H1 (cell line): ENCODE results near the gene ROM1. TPM values are rescaled to one million over a fixed set of nuclear protein-coding genes. Genes with fewer than 3 reads are reported as not detected.

Experiments
- CTCF ChIA-PET: fragments of 300-600 bp; sonication (Branson Sonifier 250); formaldehyde crosslinking; loops from one replicate; lab custom pipeline; 2021; ENCODE audit not compliant: partially characterized antibody; lab: Charles Lee
- POLR2A ChIA-PET: fragments of 300-600 bp; sonication (Branson Sonifier 250); formaldehyde crosslinking; loops from one replicate; lab custom pipeline; 2021; ENCODE audit warnings: inconsistent platforms; ENCODE audit not compliant: partially characterized antibody; lab: Charles Lee
- DNase-seq, 2 experiments: peaks; one replicate each; pipeline versions ENCODE4 v3.0.0 to v3.0.0-alpha.2; 2010 to 2022; ENCODE audit warnings: low spot score in 2 of 2, low read depth in 1 of 2, mixed read lengths in 1 of 2
- FAIRE-seq: peaks from 2 replicates; lab custom pipeline; 2011; peaks lifted over from hg19 to GRCh38; lab: Jason Lieb, UNC
- H2AFZ ChIP-seq: 2 replicates; pipeline ENCODE4 v1.8.1; 2012; ENCODE audit warnings: low read length, inconsistent platforms
- H2AK5ac ChIP-seq: 2 replicates; pipeline ENCODE4 v1.6.1; 2013; ENCODE audit warnings: low read depth, low read length
- H2BK120ac ChIP-seq: replicated peaks from 2 replicates; pipeline ENCODE3; 2013; ENCODE audit warnings: low read depth, low read length, inconsistent platforms
- H2BK12ac ChIP-seq: 2 replicates; pipeline ENCODE4 v1.6.1; 2013; ENCODE audit warnings: low read depth, low read length
- H2BK15ac ChIP-seq: 2 replicates; pipeline ENCODE4 v1.6.1; 2013; ENCODE audit warnings: low read length
- H2BK20ac ChIP-seq: 2 replicates; pipeline ENCODE4 v1.6.1; 2013; ENCODE audit warnings: low read length
- H2BK5ac ChIP-seq: 2 replicates; pipeline ENCODE4 v1.6.1; 2013; ENCODE audit warnings: low read depth, low read length
- H3K14ac ChIP-seq: 2 replicates; pipeline ENCODE4 v1.6.1; 2013; ENCODE audit warnings: inconsistent platforms; ENCODE audit not compliant: insufficient read length
- H3K18ac ChIP-seq: 2 replicates; pipeline ENCODE4 v1.6.1; 2013; ENCODE audit warnings: low read length; ENCODE audit errors: extremely low read depth
- H3K23ac ChIP-seq: 2 replicates; pipeline ENCODE4 v1.6.1; 2013; ENCODE audit warnings: inconsistent platforms; ENCODE audit not compliant: insufficient read length
- H3K23me2 ChIP-seq: 2 replicates; pipeline ENCODE4 v1.6.1; 2013; ENCODE audit warnings: low read depth, low read length
- H3K27ac ChIP-seq: 2 replicates; pipeline ENCODE4 v1.6.1; 2011; ENCODE audit warnings: low read depth, low read length, inconsistent platforms
- H3K27me3 ChIP-seq, 4 experiments: replicated peaks in 1 of 4; 1 replicate in 1 of 4; 2 replicates in 3 of 4; pipeline versions ENCODE4 v1.6.1 to v1.8.1; 2011 to 2013; ENCODE audit warnings: low read length in 3 of 4, mild to moderate bottlenecking in 3 of 4, inconsistent platforms in 2 of 4, mixed read lengths in 2 of 4, moderate library complexity in 1 of 4; ENCODE audit not compliant: control insufficient read depth in 3 of 4, insufficient read depth in 3 of 4; ENCODE audit errors: extremely low read depth in 1 of 4
- H3K36me3 ChIP-seq, 4 experiments: 2 replicates each; pipeline versions ENCODE4 v1.6.1 to v1.8.1; 2011 to 2013; ENCODE audit warnings: mild to moderate bottlenecking in 4 of 4, low read length in 3 of 4, moderate library complexity in 2 of 4, control low read depth in 1 of 4, inconsistent platforms in 1 of 4; ENCODE audit not compliant: insufficient read depth in 4 of 4, control insufficient read depth in 2 of 4
- H3K4ac ChIP-seq: replicated peaks from 2 replicates; pipeline ENCODE3; 2013; ENCODE audit warnings: low read length, low read depth, mixed read lengths, inconsistent platforms; ENCODE audit not compliant: insufficient read length
- H3K4me1 ChIP-seq, 4 experiments: replicated peaks in 1 of 4; 1 replicate in 1 of 4; 2 replicates in 3 of 4; pipeline versions ENCODE4 v1.6.1 to v1.8.1; 2011 to 2013; ENCODE audit warnings: low read length in 3 of 4, inconsistent platforms in 2 of 4, mixed read lengths in 1 of 4; ENCODE audit not compliant: insufficient read depth in 4 of 4, control insufficient read depth in 3 of 4
- H3K4me2 ChIP-seq, 2 experiments: 2 replicates each; pipeline versions ENCODE4 v1.6.1 to v1.8.1; 2011 to 2013; ENCODE audit warnings: low read depth in 2 of 2, low read length in 2 of 2, control low read depth in 1 of 2, inconsistent platforms in 1 of 2, mild to moderate bottlenecking in 1 of 2; ENCODE audit not compliant: insufficient read depth in 1 of 2
- H3K4me3 ChIP-seq, 4 experiments: fragments of 200-600, 300-600 bp in 1 of 4; sonication (generic), shearing (Covaris generic), sonication (Bioruptor Twin) in 1 of 4; 2 replicates each; pipeline versions ENCODE4 v1.5.1 to v1.8.1; 2011 to 2016; ENCODE audit warnings: low read length in 4 of 4, low read depth in 3 of 4, control low read depth in 2 of 4, inconsistent platforms in 2 of 4, mild to moderate bottlenecking in 2 of 4, mixed read lengths in 1 of 4, moderate library complexity in 1 of 4; ENCODE audit not compliant: insufficient read depth in 2 of 4; ENCODE audit errors: extremely low read depth in 1 of 4
- H3K56ac ChIP-seq: replicated peaks from 2 replicates; pipeline ENCODE3; 2013; ENCODE audit warnings: low read depth, mild to moderate bottlenecking, mixed read lengths, low read length, inconsistent platforms; ENCODE audit not compliant: insufficient read length
- H3K79me1 ChIP-seq: 2 replicates; pipeline ENCODE4 v1.6.1; 2013; ENCODE audit warnings: low read depth, low read length, control low read depth
- H3K79me2 ChIP-seq, 2 experiments: 2 replicates each; pipeline versions ENCODE4 v1.6.1 to v1.8.1; 2012 to 2013; ENCODE audit warnings: low read length in 2 of 2, mild to moderate bottlenecking in 2 of 2, inconsistent platforms in 1 of 2; ENCODE audit not compliant: insufficient read depth in 2 of 2, control insufficient read depth in 1 of 2
- H3K9ac ChIP-seq, 4 experiments: replicated peaks in 1 of 4; 1 replicate in 1 of 4; 2 replicates in 3 of 4; pipeline versions ENCODE4 v1.6.1 to v1.8.1; 2011 to 2013; ENCODE audit warnings: low read depth in 3 of 4, low read length in 3 of 4, control low read depth in 2 of 4, mild to moderate bottlenecking in 2 of 4, moderate library complexity in 2 of 4, inconsistent platforms in 1 of 4; ENCODE audit errors: extremely low read depth in 1 of 4
- H3K9me3 ChIP-seq, 2 experiments: 2 replicates each; pipeline versions ENCODE4 v1.6.1 to v1.8.1; 2012 to 2013; ENCODE audit warnings: mild to moderate bottlenecking in 2 of 2, moderate library complexity in 2 of 2, control low read depth in 1 of 2, inconsistent platforms in 1 of 2, low read depth in 1 of 2, low read length in 1 of 2, mixed read lengths in 1 of 2; ENCODE audit not compliant: insufficient read depth in 2 of 2
- H4K20me1 ChIP-seq, 2 experiments: replicated peaks in 1 of 2; 2 replicates each; pipeline versions ENCODE3 to v1.8.1; 2011 to 2013; ENCODE audit warnings: inconsistent platforms in 2 of 2, low read length in 2 of 2, mild to moderate bottlenecking in 1 of 2; ENCODE audit not compliant: insufficient read depth in 2 of 2, control insufficient read depth in 1 of 2
- H4K5ac ChIP-seq: 2 replicates; pipeline ENCODE4 v1.6.1; 2013; ENCODE audit warnings: low read length, low read depth, mixed read lengths, inconsistent platforms; ENCODE audit not compliant: insufficient read length
- H4K8ac ChIP-seq: 2 replicates; pipeline ENCODE4 v1.8.0; 2013; ENCODE audit warnings: mild to moderate bottlenecking, moderate library complexity, low read length, inconsistent platforms; ENCODE audit not compliant: insufficient read depth; ENCODE audit errors: extremely low read depth
- H4K91ac ChIP-seq: replicated peaks from 2 replicates; pipeline ENCODE3; 2013; ENCODE audit warnings: low read length, mixed read lengths, inconsistent platforms; ENCODE audit not compliant: insufficient read length
- CEBPB ChIP-seq: IDR thresholded peaks from 2 replicates; pipeline ENCODE4 v1.6.1; 2012; ENCODE audit warnings: low read depth, low read length
- POLR2A ChIP-seq, 2 experiments: IDR thresholded peaks; 1 replicate in 1 of 2; 2 replicates in 1 of 2; pipeline ENCODE4 v1.6.1; 2011; ENCODE audit warnings: low read depth in 2 of 2, low read length in 2 of 2, mild to moderate bottlenecking in 2 of 2; ENCODE audit errors: control extremely low read depth in 1 of 2
- RAD21 ChIP-seq, 2 experiments: IDR thresholded peaks in 1 of 2; conservative IDR thresholded peaks in 1 of 2; 2 replicates each; pipeline ENCODE4 v1.6.1; 2011; ENCODE audit warnings: low read depth in 2 of 2, low read length in 2 of 2, improper control_type of control experiment in 1 of 2, inconsistent platforms in 1 of 2, mild to moderate bottlenecking in 1 of 2, moderate library complexity in 1 of 2
- TAF7 ChIP-seq: optimal IDR thresholded peaks from 2 replicates; pipeline ENCODE3; 2011; ENCODE audit warnings: low read depth, mild to moderate bottlenecking, inconsistent platforms, low read length, moderate library complexity, borderline replicate concordance
- TBP ChIP-seq: IDR thresholded peaks from 2 replicates; pipeline ENCODE4 v1.6.1; 2011; ENCODE audit warnings: low read depth, low read length, improper control_type of control experiment
- WGBS, 2 experiments: shearing (Covaris generic) in 1 of 2; methylation state at CpG; one replicate each; pipeline versions ENCODE4 v1.1.6 to v1.1.7; 2013 to 2015; ENCODE audit warnings: low lambda C conversion rate in 2 of 2, mixed read lengths in 2 of 2, inconsistent platforms in 1 of 2, low coverage in 1 of 2, missing lambda C conversion rate in 1 of 2; ENCODE audit not compliant: insufficient replicate concordance in 2 of 2, insufficient coverage in 1 of 2, insufficient read length in 1 of 2; ENCODE audit errors: extremely low coverage in 1 of 2, missing lambda C conversion rate in 1 of 2; 5-methylcytosine and 5-hydroxymethylcytosine counted together
- polyA plus RNA-seq, 7 experiments: library from polyadenylated mRNA; depleted of rRNA in 3 of 7; stranded (reverse) in 5 of 7; unstranded in 2 of 7; fragments of >200 nt in 5 of 7; fragments of 200-250 nt in 2 of 7; gene quantifications; 1 replicate in 5 of 7; 2 replicates in 1 of 7; 4 replicates in 1 of 7; pipeline versions ENCODE4 v1.2.1 to v1.2.3, GENCODE V29; 2011 to 2013; ENCODE audit warnings: missing spikeins in 2 of 7, mixed read lengths in 2 of 7
- total RNA-seq: library from RNA; stranded (reverse); fragmentation: NEBNext Ultra II Directional; extraction: Animal tissue kit (Norgen Biotek cat#: 25700); gene quantifications from 2 replicates; pipeline ENCODE4 v1.2.1, GENCODE V29; 2021
- TF ChIP-seq, protein P1 (sequence below): IDR thresholded peaks from 2 replicates; pipeline ENCODE4 v1.6.1; 2012; ENCODE audit warnings: low read length, inconsistent platforms

The ROM1 gene
- total and polyA plus RNA-seq, 2 of the 8 experiments (the other 6 are each of a cell fraction or from before 2014, with no cell fraction given): 0.86 to 2.2 TPM

DNA sequence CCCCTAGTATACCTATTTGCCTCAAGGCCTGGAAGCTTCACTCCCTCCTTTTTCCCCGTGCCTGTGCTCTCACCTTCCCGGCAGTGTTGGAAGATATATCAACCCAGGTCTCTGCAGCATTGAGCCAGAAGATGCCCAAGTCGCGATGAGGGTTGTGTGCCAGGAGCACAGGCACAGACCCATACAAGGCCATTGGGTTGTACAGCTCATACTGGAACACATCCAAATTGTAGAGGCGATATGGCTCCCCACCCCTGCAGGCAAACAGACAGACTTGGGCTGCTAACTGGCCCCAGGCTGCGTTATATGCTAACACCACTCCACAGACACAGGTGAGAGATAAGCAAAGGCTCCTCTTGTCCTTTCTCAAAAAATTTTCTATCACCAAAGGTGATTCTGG lies 19.4 kb downstream of the ROM1 start:
- Histone ChIP-seq H3K36me3 (peaks cover 55 to 84% (median 73%) of the 10 kb centered on the region in 4 experiments), H3K9me3 (no peaks in the 10 kb centered on the region), H2BK120ac (no peak overlapping the region), H3K27ac (no peak overlapping the region), H3K14ac (no peak overlapping the region), H3K4me2 (no peak overlapping the region), H3K23ac (no peak overlapping the region), H3K79me1 (no peaks in the 10 kb centered on the region), H2BK15ac (no peak overlapping the region), H4K20me1 (peaks cover 4 to 5% of the 10 kb centered on the region in 2 experiments), H2BK12ac (no peak overlapping the region), H2BK5ac (no peak overlapping the region), H3K79me2 (no peaks in the 10 kb centered on the region), H3K23me2 (no peaks in the 10 kb centered on the region), H2AK5ac (no peak overlapping the region), H2BK20ac (no peak overlapping the region), H3K9ac (no peak overlapping the region), H3K56ac (no peak overlapping the region), H2AFZ (no peak overlapping the region), H3K27me3 (no peaks in the 10 kb centered on the region), H4K8ac (no peak overlapping the region), H4K91ac (no peak overlapping the region), H3K4me3 (no peak overlapping the region), H4K5ac (no peak overlapping the region), H3K4ac (no peak overlapping the region), H3K18ac (no peak overlapping the region), H3K4me1 (no peaks in the 10 kb centered on the region)
- 93% methylated on average over 6 of the region's 6 CpGs; no CpG with 5 or more reads in 1 of the 2 experiments for WGBS, 2 experiments
- FAIRE-seq: no peak
- DNase-seq: no peak
- TF ChIP-seq POLR2A (IDR thresholded peaks at IDR 0.05; ENCODE audit: control extremely low read depth in 1 of 2, low read depth in 2 of 2, low read length in 2 of 2): no peak
- no peak for TF ChIP-seq TBP
- TF ChIP-seq CEBPB: no peak
- TF ChIP-seq, protein P1, sequence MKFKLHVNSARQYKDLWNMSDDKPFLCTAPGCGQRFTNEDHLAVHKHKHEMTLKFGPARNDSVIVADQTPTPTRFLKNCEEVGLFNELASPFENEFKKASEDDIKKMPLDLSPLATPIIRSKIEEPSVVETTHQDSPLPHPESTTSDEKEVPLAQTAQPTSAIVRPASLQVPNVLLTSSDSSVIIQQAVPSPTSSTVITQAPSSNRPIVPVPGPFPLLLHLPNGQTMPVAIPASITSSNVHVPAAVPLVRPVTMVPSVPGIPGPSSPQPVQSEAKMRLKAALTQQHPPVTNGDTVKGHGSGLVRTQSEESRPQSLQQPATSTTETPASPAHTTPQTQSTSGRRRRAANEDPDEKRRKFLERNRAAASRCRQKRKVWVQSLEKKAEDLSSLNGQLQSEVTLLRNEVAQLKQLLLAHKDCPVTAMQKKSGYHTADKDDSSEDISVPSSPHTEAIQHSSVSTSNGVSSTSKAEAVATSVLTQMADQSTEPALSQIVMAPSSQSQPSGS: no peak
- TF ChIP-seq TAF7: no peak
- TF ChIP-seq RAD21 (IDR thresholded peaks at IDR 0.05 in 1 of 2, conservative IDR thresholded peaks at IDR 0.05 in 1 of 2; ENCODE audit: low read depth in 2 of 2, low read length in 2 of 2): no peak
- POLR2A ChIA-PET: interaction anchor here (1.0 to 2.7 kb wide), 4 partner anchors 10 to 75 kb away, joined by 3 to 10 read pairs (median 7); partner anchors contain the start of genes LBHD1, TUT1 and UQCC3
- CTCF ChIA-PET: interaction anchor here (1.9 kb wide), 1 partner anchor 56 kb away, joined by 4 read pairs; no protein-coding TSS in a partner anchor
